Measurements from ENCODE around the gene RALGPS1.

RALGPS1 gene

DNA sequence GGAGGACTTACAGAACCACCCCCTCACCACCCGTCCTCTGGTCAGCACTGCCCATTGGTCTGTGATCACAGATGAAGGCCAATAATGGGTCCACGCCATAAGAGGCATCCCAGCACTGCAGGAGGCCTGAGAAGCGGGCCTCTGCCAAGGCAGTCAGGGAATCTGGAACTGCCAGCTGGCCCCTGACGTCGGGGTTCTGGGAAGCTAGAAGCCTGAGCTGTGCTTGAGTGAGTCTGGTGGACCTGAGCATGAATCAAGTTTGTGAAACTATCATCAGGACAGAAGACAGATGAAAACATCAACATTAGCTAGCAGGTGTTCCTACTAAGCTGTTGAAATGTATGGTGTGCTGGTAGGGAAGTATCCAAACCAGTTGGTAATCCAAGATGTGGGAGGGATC lies 200.0 kb downstream of the RALGPS1 start:
- Mint-ChIP-seq H3K4me3 (no peak overlapping the region), H3K36me3 (peaks cover 4% of the 10 kb centered on the region), H3K9me3 (ENCODE audit: low read depth) (no peaks in the 10 kb centered on the region)

DNA sequence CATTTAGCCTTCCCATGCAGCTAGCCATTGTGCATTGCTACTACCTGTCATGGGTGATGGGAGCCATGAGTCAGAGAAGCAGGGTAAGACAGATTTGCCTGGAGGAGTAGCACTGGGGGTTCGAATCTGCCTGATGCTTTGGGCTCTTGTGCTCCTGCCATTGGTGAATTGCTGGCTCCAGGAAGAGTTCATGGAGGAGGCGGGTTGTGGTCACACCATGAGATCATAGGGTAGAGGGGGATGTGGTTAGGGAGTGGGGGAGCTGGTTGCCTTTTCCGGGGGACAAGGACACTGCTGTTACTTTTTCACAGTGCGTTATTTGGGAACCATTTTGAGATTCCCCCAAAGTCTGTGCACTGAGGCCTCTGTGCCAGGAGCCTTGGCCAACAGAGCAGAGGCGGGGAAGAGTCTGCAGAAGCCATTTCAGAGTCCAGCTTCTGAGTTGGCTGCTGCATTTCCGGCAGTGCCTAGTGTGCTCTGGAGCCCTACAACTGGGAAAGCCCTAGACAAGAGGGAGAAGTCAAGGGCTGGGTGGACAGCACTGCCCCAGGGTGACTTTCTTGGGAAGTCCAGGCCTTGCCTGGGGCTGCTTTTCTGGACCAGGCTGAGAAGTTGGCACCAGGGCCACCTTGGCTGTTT lies 201.6 kb downstream of the RALGPS1 start:
- Mint-ChIP-seq H3K27ac (no peak overlapping the region), H3K4me3 (no peak overlapping the region), H3K27me3 (peaks cover 6% of the 10 kb centered on the region), H3K4me1 (ENCODE audit: low read depth) (peaks cover 20% of the 10 kb centered on the region), H3K36me3 (peaks cover 4% of the 10 kb centered on the region), H3K9me3 (ENCODE audit: low read depth) (no peaks in the 10 kb centered on the region)

More for the DNA sequence above, 200.0 kb downstream of the RALGPS1 start:
- peaks cover 20% of the 10 kb centered on the region for H3K4me1 Mint-ChIP-seq (ENCODE audit: low read depth)
- no peaks in the 10 kb centered on the region for H3K27me3 Mint-ChIP-seq
- no peak overlapping the region for H3K27ac Mint-ChIP-seq

DNA sequence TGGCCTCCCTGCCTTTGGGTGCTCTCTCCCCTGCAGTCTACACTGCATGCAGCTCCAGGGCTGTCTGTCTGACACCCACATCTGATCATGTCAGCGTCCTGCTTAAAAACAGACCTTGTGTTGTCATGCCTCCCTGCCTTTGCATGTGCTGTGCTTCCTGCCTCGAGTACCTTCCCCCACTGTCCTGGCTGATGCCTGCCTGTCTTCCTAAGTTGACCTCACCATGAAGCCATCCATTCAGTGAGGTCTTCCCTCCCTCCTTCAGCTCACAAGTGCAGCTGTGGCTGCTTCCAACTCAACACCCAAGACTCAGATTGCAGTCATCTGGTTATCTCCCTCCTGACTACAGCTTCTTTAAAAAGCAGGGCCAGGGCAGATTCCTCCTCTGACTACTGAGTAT lies 202.4 kb downstream of the RALGPS1 start:
- H3K9me3 Mint-ChIP-seq (ENCODE audit: low read depth), result no peaks in the 10 kb centered on the region
- peaks cover 10% of the 10 kb centered on the region for H3K27me3 Mint-ChIP-seq
- H3K27ac Mint-ChIP-seq, result no peak overlapping the region
- H3K4me3 Mint-ChIP-seq, result no peak overlapping the region
- H3K36me3 Mint-ChIP-seq, result peaks cover 4% of the 10 kb centered on the region
- H3K4me1 Mint-ChIP-seq (ENCODE audit: low read depth), result peaks cover 22% of the 10 kb centered on the region

GRCh38 chr9:127117801-127118200 lies 203.2 kb downstream of the RALGPS1 start:
- Mint-ChIP-seq H3K27me3 (peaks cover 10% of the 10 kb centered on the region), H3K4me3 (no peak overlapping the region), H3K4me1 (ENCODE audit: low read depth) (peaks cover 22% of the 10 kb centered on the region), H3K27ac (no peak overlapping the region), H3K9me3 (ENCODE audit: low read depth) (no peaks in the 10 kb centered on the region), H3K36me3 (peaks cover 4% of the 10 kb centered on the region)

GRCh38 chr9:127118597-127119319 lies 204.2 kb downstream of the RALGPS1 start:
- Mint-ChIP-seq H3K4me3 (no peak overlapping the region), H3K27me3 (peaks cover 11% of the 10 kb centered on the region), H3K4me1 (ENCODE audit: low read depth) (peaks cover 22% of the 10 kb centered on the region), H3K9me3 (ENCODE audit: low read depth) (no peaks in the 10 kb centered on the region), H3K36me3 (peaks cover 8% of the 10 kb centered on the region), H3K27ac (no peak overlapping the region)

DNA sequence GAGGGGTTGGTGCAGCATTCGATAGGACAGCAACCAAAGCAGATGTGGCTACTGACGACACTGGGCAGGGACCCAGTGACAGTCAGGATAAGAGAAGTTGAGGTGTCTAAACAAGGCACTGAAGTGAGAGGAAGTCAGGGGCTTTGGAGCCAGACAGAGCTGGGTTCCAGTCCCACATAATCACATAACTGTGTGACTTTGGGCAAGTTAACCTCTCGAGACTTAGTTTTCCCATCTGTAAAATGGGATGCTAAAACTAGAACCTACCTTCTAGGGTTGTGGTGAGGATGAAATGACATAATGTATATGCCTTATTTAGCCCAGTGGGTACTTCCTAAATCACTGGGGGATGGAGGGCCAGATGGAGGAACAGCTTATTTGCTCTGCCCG lies 204.7 kb downstream of the RALGPS1 start:
- Mint-ChIP-seq H3K9me3 (ENCODE audit: low read depth) (no peaks in the 10 kb centered on the region), H3K4me1 (ENCODE audit: low read depth) (peaks cover 22% of the 10 kb centered on the region), H3K27me3 (peaks cover 11% of the 10 kb centered on the region), H3K36me3 (peaks cover 8% of the 10 kb centered on the region), H3K27ac (no peak overlapping the region), H3K4me3 (no peak overlapping the region)

- Mint-ChIP-seq H3K4me1 (ENCODE audit: low read depth) (peaks cover 8% of the 10 kb centered on the region), H3K27me3 (peaks cover 11% of the 10 kb centered on the region), H3K4me3 (no peak overlapping the region), H3K9me3 (ENCODE audit: low read depth) (no peaks in the 10 kb centered on the region), H3K27ac (no peak overlapping the region), H3K36me3 (peaks cover 4% of the 10 kb centered on the region)
These were observed 207.1 kb downstream of the RALGPS1 start for GRCh38 chr9:127121628-127122175.

GRCh38 chr9:127122176-127123063 lies 207.8 kb downstream of the RALGPS1 start, which contains the start of gene ANGPTL2:
Gene ANGPTL2, minus strand, starts transcription at chr9:127122635. Its CDS starts 13,904 bp downstream, at chr9:127108731.
- Mint-ChIP-seq H3K4me3 (peak within 1 kb of the TSS; percentile 55), H3K9me3 (ENCODE audit: low read depth) (no peaks in the 10 kb centered on the region), H3K27me3 (peaks cover 11% of the 10 kb centered on the region), H3K36me3 (peaks cover 4% of the 10 kb centered on the region), H3K4me1 (ENCODE audit: low read depth) (peaks cover 3% of the 10 kb centered on the region), H3K27ac (no peak within 1 kb of the TSS)

DNA sequence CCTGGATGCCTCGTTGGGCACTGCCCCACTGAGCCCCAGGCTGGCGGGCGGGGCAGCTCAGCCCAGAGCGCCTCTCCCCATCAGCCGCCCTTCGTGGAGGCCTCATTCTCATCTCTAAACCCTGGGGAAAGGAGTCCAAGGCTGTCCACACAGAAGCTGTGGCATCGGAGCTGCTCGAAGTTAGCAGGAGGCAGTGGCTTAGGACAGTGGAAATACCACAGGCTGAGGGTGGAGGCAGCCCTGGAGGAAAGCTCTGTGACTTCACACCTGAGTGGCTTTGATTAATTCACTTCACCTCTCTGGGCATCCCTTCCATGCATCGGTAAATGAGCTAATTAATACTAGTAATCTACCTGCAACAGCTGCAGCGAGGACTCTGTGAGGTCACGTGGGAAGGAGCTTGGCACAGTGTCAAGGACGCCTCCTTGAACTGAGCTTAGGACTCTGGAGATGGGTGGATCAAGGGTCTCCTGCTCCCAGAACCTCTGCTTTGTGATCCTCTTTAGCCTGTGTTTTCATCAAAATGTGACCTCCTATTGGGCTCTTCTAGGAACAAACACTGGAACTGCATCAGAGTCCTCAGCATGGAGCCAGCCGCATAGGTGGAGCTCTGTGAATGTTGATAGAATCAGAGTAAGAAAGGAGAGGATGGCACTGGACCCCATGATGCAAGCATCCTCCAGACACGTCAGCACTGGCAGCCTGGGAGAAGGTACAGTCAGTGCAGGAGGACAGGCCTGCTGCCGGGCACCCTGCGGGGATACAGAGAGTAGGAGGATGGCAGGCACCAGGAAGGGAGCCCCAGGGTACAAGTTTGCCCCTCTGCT lies 208.7 kb downstream of the RALGPS1 start:
- Mint-ChIP-seq H3K9me3 (ENCODE audit: low read depth) (no peaks in the 10 kb centered on the region), H3K4me3 (peak overlapping the region; percentile 55), H3K27me3 (peaks cover 11% of the 10 kb centered on the region), H3K36me3 (peaks cover 4% of the 10 kb centered on the region), H3K27ac (no peak overlapping the region), H3K4me1 (ENCODE audit: low read depth) (peaks cover 3% of the 10 kb centered on the region)

GRCh38 chr9:127124111-127124531 lies 209.5 kb downstream of the RALGPS1 start:
- Mint-ChIP-seq H3K4me3 (no peak overlapping the region), H3K36me3 (peaks cover 4% of the 10 kb centered on the region), H3K9me3 (ENCODE audit: low read depth) (no peaks in the 10 kb centered on the region), H3K27ac (no peak overlapping the region), H3K4me1 (ENCODE audit: low read depth) (peaks cover 3% of the 10 kb centered on the region), H3K27me3 (peaks cover 11% of the 10 kb centered on the region)

DNA sequence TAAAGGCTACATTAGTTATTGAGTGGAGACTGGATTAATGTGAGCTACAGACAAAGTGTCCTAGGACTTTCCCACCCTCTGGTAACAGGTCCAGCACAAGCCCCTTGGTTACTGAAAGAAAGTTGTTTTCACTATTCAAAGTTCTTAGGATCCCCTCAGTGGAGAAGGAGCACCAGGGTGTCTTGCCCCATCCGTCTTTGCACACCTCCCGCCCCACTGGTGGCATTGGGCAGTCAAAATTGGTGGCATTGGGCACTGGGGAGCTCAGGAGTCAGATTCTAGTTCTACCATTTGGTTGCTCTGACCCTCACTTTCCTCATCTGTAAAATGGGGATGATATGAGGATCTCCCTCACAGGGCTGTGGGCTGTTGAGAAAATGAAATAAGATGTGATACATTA lies 210.2 kb downstream of the RALGPS1 start:
- Mint-ChIP-seq H3K27me3 (peaks cover 11% of the 10 kb centered on the region), H3K9me3 (ENCODE audit: low read depth) (no peaks in the 10 kb centered on the region), H3K4me3 (no peak overlapping the region), H3K4me1 (ENCODE audit: low read depth) (peaks cover 3% of the 10 kb centered on the region), H3K27ac (no peak overlapping the region), H3K36me3 (peaks cover 4% of the 10 kb centered on the region)

DNA sequence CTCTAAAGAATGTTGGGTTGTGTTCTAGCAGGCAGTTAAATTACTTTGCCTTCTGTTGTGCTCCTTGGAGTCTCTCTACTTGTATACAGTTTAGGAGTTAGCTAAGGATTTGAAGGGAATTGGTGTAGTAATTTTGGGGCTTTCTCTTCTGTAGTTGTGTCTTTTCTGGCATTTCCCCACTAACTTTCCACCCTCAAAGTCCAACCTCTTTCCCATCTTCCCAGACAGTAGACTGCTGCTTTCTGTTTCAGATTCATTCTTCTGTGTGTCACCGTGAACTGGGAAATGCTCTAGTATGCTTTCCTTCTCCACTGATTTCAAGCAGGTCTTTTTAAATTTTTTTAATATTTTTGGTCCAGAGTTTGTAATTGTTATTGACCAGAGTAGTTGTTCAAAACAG lies 212.4 kb downstream of the RALGPS1 start:
- H3K36me3 Mint-ChIP-seq, result peaks cover 4% of the 10 kb centered on the region
- H3K4me1 Mint-ChIP-seq (ENCODE audit: low read depth), result no peaks in the 10 kb centered on the region
- no peak overlapping the region for H3K27ac Mint-ChIP-seq
- no peak overlapping the region for H3K4me3 Mint-ChIP-seq
- H3K9me3 Mint-ChIP-seq (ENCODE audit: low read depth), result no peaks in the 10 kb centered on the region
- peaks cover 2% of the 10 kb centered on the region for H3K27me3 Mint-ChIP-seq

DNA sequence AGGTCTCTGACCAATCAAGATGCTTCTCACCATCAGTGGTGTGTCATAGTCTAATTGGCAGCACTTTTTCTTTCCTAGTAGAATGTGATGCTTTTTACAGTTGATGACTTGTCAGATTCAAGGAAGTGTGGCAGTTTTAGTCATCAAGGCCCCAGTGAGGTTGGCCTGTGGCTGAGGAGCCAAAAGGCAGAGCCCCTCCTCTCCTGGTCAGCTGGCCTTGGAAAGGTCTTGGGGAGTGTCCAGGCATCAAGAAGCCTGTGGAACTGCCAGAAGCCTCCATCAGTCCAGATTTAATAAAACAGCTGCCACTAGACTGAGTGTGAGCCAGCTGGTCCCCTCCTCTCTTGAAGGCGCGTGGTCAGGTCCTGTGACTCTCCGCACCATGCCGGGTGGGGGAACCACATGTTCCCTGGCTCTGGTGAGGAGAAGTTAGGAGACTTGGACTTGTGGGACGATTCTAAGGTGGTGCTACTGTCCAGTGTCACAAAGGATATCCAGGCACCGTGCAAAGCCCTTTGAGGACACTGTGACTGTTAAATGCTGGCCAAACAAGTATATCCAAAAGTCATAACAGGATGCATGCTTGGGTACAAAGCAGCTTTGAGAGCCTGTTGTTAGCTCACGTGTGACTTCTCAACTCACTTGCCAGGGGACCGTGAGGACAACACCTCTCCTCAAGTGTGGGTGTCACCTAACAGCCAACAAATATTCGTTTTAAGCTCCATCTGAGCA lies 213.9 kb downstream of the RALGPS1 start:
- Mint-ChIP-seq H3K9me3 (ENCODE audit: low read depth) (no peaks in the 10 kb centered on the region), H3K4me1 (ENCODE audit: low read depth) (no peaks in the 10 kb centered on the region), H3K36me3 (peaks cover 4% of the 10 kb centered on the region), H3K27ac (no peak overlapping the region), H3K4me3 (no peak overlapping the region), H3K27me3 (peaks cover under 1% of the 10 kb centered on the region)
